Kidney (tissue), 14 donors: ENCODE results near the gene C5orf15. TPM values are rescaled to one million over a fixed set of nuclear protein-coding genes. Genes with fewer than 3 reads are reported as not detected.

Experiments used
- DNase-seq, 5 donors: peaks; one replicate each; pipeline ENCODE4 v3.0.0-alpha.2; 2013 to 2020
- FAIRE-seq: peaks from 2 replicates; lab custom pipeline; 2012; peaks lifted over from hg19 to GRCh38; lab: Jason Lieb, UNC
- H3K27ac ChIP-seq, 2 donors: one replicate each; pipeline ENCODE4 v1.7.0; 2013; ENCODE audit warnings: low read depth in 2 of 2, low read length in 2 of 2, inconsistent platforms in 1 of 2
- H3K27me3 ChIP-seq: one replicate; pipeline ENCODE4 v1.7.1; 2013; ENCODE audit warnings: low read length, inconsistent platforms; ENCODE audit not compliant: control insufficient read depth, insufficient read depth
- H3K36me3 ChIP-seq, 3 donors: one replicate each; pipeline versions ENCODE4 v1.7.0 to v1.7.1; 2013; ENCODE audit warnings: low read length in 3 of 3, control low read depth in 1 of 3, inconsistent platforms in 1 of 3; ENCODE audit not compliant: insufficient read depth in 3 of 3, control insufficient read depth in 2 of 3
- H3K4me1 ChIP-seq, 3 donors: one replicate each; pipeline versions ENCODE4 v1.7.0 to v1.7.1; 2013; ENCODE audit warnings: low read length in 3 of 3, inconsistent platforms in 1 of 3, low read depth in 1 of 3; ENCODE audit not compliant: control insufficient read depth in 2 of 3, insufficient read depth in 2 of 3
- H3K4me3 ChIP-seq, 3 donors: one replicate each; pipeline versions ENCODE4 v1.7.0 to v1.8.1; 2013; ENCODE audit warnings: low read length in 3 of 3, control low read depth in 1 of 3, inconsistent platforms in 1 of 3
- H3K9ac ChIP-seq, 3 donors: one replicate each; pipeline versions ENCODE4 v1.7.0 to v1.7.1; 2013; ENCODE audit warnings: low read length in 3 of 3, control low read depth in 1 of 3, inconsistent platforms in 1 of 3
- H3K9me3 ChIP-seq, 3 donors: one replicate each; pipeline versions ENCODE4 v1.7.0 to v1.7.1; 2013; ENCODE audit warnings: low read length in 3 of 3, control low read depth in 1 of 3, inconsistent platforms in 1 of 3; ENCODE audit not compliant: control insufficient read depth in 2 of 3, insufficient read depth in 1 of 3
- CTCF ChIP-seq: IDR thresholded peaks from 3 replicates; pipeline ENCODE4 v1.5.1; 2012; ENCODE audit warnings: mild to moderate bottlenecking, moderate library complexity, borderline replicate concordance; ENCODE audit not compliant: insufficient read depth; ENCODE audit errors: extremely low read depth
- intact Hi-C: fragments of 100-400 bp; cut with DNase I; formaldehyde crosslinking; loops from one replicate; pipeline ENCODE4 v1.11.1; 2022
- polyA plus RNA-seq: library from polyadenylated mRNA; stranded (reverse); fragments of 350-450 nt; fragmentation: Illumina TruSeq; extraction: RNeasy Lipid Tissue Mini Kit (QIAGEN cat#74804); gene quantifications from one replicate; pipeline ENCODE4 v1.2.3, GENCODE V29; 2014; ENCODE audit warnings: low read depth, low replicate concordance; ENCODE audit not compliant: insufficient read depth
- total RNA-seq: library from RNA; stranded (reverse); fragmentation: NEBNext Ultra II Directional; extraction: Animal tissue kit (Norgen Biotek cat#: 25700); gene quantifications from one replicate; pipeline ENCODE4 v1.2.1, GENCODE V29; 2021
- donor health status: control.
- donor health status: control.
- donor health status: control.
- donor health status: control.
- donor health status: control.
- donor health status: DM: yes; HTN: yes; CAD: no.
- donor health status: Normal renal cell carcinoma (clear cell type).

C5orf15 gene
- total and polyA plus RNA-seq, 2 donors from 2014 or later = 43.9 to 54.4 TPM

- Histone ChIP-seq H3K4me3 (no peak overlapping the region), H3K9ac (no peak overlapping the region), H3K36me3 (peaks cover 6 to 13% (median 12%) of the 10 kb centered on the region in 3 donors), H3K27me3 (no peaks in the 10 kb centered on the region), H3K4me1 (peaks cover 0 to 35% (median 34%) of the 10 kb centered on the region in 3 donors), H3K27ac (no peak overlapping the region), H3K9me3 (no peaks in the 10 kb centered on the region)
- DNase-seq (no peak), FAIRE-seq (no peak)
- intact Hi-C loops = no loop called here
- no peak for TF ChIP-seq CTCF
Measured at GRCh38 chr5:133994297-133994989, 26.0 kb upstream of the C5orf15 start.

GRCh38 chr5:133993185-133993936, 24.9 kb upstream of the C5orf15 start:
- Histone ChIP-seq H3K4me3 (no peak overlapping the region), H3K9ac (no peak overlapping the region), H3K27ac (no peak overlapping the region), H3K36me3 (peaks cover 6 to 22% (median 17%) of the 10 kb centered on the region in 3 donors), H3K9me3 (no peaks in the 10 kb centered on the region), H3K4me1 (peaks cover 0 to 34% (median 30%) of the 10 kb centered on the region in 3 donors), H3K27me3 (no peaks in the 10 kb centered on the region)
- DNase-seq (no peak), FAIRE-seq (no peak)
- TF ChIP-seq CTCF = no peak
- intact Hi-C loops = no loop called here

GRCh38 chr5:133992429-133993155, 24.2 kb upstream of the C5orf15 start:
- Histone ChIP-seq H3K27me3 (no peaks in the 10 kb centered on the region), H3K27ac (no peak overlapping the region), H3K9me3 (no peaks in the 10 kb centered on the region), H3K9ac (no peak overlapping the region), H3K36me3 (peaks cover 6 to 26% (median 19%) of the 10 kb centered on the region in 3 donors), H3K4me1 (peaks cover 0 to 34% (median 29%) of the 10 kb centered on the region in 3 donors), H3K4me3 (no peak overlapping the region)
- intact Hi-C loops = no loop called here
- TF ChIP-seq CTCF = no peak
- DNase-seq (no peak), FAIRE-seq (no peak)
